Measurements from ENCODE around the gene BEST4. TPM values are rescaled to one million over a fixed set of nuclear protein-coding genes. Genes with fewer than 3 reads are reported as not detected.

The BEST4 gene
- polyA plus RNA-seq, 1 of the 3 experiments (the other 2 are of a cell fraction), result 0.12 TPM

DNA sequence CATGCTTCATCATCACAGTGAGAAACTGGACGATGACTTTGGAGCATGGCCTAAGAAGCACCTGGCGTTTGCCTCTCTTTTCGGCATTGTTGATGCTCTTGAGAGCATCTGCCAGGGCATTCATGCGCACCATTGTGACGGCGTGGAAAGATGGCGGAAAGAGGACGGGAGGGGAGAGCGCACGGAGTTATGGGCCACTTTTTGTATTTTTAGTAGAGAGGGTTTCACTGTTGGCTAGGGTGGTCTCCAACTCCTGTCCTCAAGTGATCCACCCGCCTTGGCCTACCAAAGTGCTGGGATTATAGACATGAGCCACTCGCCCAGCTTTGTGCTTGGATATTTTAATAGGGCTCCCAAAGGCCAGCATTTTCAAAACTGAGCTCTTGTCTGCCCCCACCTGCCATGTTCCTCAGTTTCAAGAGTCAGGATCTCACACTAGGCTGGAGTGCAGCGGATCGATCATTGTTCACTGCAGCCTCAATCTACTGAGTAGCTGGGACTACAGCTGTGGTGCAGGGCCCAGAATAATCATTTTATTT, 7.3 kb downstream of the BEST4 start:
- Histone ChIP-seq H3K79me2 (ENCODE audit: insufficient read depth) (peaks cover 40% of the 10 kb centered on the region), H3K9me3 (no peaks in the 10 kb centered on the region), H3F3A (replicated peaks; ENCODE audit: insufficient read depth) (peaks cover 60% of the 10 kb centered on the region), H3K27me3 (ENCODE audit: insufficient read depth) (no peaks in the 10 kb centered on the region), H3K4me1 (ENCODE audit: control insufficient read depth in 1 of 2, insufficient read depth in 2 of 2, low read depth in 1 of 2, low read length in 1 of 2) (peaks cover 14 to 18% of the 10 kb centered on the region in 2 experiments; a peak in 3 of 4 replicates), H3K36me3 (replicated peaks in 1 of 2; ENCODE audit: control insufficient read depth in 1 of 2, insufficient read depth in 2 of 2, low read length in 1 of 2) (peaks cover 22 to 58% of the 10 kb centered on the region in 2 experiments), H3K27ac (ENCODE audit: low read depth in 2 of 2, low read length in 1 of 2) (no peak overlapping the region), H2AFZ (ENCODE audit: low read depth) (no peak overlapping the region), H3K4me3 (ENCODE audit: low read depth in 2 of 2, low read length in 1 of 2) (no peak overlapping the region), H4K20me1 (ENCODE audit: insufficient read depth) (peaks cover 41% of the 10 kb centered on the region), H3K9ac (no peak overlapping the region), H3K4me2 (no peak overlapping the region), H3K9me2 (no peaks in the 10 kb centered on the region)
- ChIA-PET CTCF (interaction anchor here (0.6 to 1.4 kb wide), 5 partner anchors 16 to 230 kb away, joined by 3 to 4 read pairs (median 3); partner anchors contain the start of genes HECTD3, PLK3 and RNU5D-1), POLR2A (interaction anchor here (0.8 to 1.4 kb wide), 3 partner anchors 9 to 28 kb away, joined by 3 to 5 read pairs (median 3); partner anchors contain the start of gene BTBD19)
- DNase-seq, result no peak
- TF ChIP-seq MEF2A (IDR thresholded peaks at IDR 0.05; ENCODE audit: borderline replicate concordance, low read depth), result no peak
- 97% methylated on average over 12 of the region's 14 CpGs for WGBS (ENCODE audit: low lambda C conversion rate)

GRCh38 chr1:44778705-44779576, 9.0 kb downstream of the BEST4 start:
- Histone ChIP-seq H3K4me3 (ENCODE audit: low read depth in 2 of 2, low read length in 1 of 2) (no peak overlapping the region), H3K9me3 (no peaks in the 10 kb centered on the region), H3K4me2 (peak overlapping the region; percentile 98), H3K9ac (no peak overlapping the region), H3K27ac (ENCODE audit: low read depth in 2 of 2, low read length in 1 of 2) (no peak overlapping the region), H3K9me2 (no peaks in the 10 kb centered on the region), H2AFZ (ENCODE audit: low read depth) (no peak overlapping the region), H3K36me3 (replicated peaks in 1 of 2; ENCODE audit: control insufficient read depth in 1 of 2, insufficient read depth in 2 of 2, low read length in 1 of 2) (peaks cover 22 to 58% of the 10 kb centered on the region in 2 experiments), H3K79me2 (ENCODE audit: insufficient read depth) (peaks cover 56% of the 10 kb centered on the region), H3F3A (replicated peaks; ENCODE audit: insufficient read depth) (peaks cover 69% of the 10 kb centered on the region), H3K27me3 (ENCODE audit: insufficient read depth) (no peaks in the 10 kb centered on the region), H4K20me1 (ENCODE audit: insufficient read depth) (peaks cover 41% of the 10 kb centered on the region), H3K4me1 (ENCODE audit: control insufficient read depth in 1 of 2, insufficient read depth in 2 of 2, low read depth in 1 of 2, low read length in 1 of 2) (peaks cover 14 to 20% of the 10 kb centered on the region in 2 experiments; a peak in 3 of 4 replicates)
- WGBS (ENCODE audit: low lambda C conversion rate), result 99% methylated on average over 5 of the region's 6 CpGs
- CTCF ChIA-PET, result interaction anchor here (1.3 kb wide), 1 partner anchor 21 kb away, joined by 4 read pairs; the partner anchor contains the start of gene PLK3
- TF ChIP-seq JUND (IDR thresholded peaks at IDR 0.05) (no peak), MEF2A (IDR thresholded peaks at IDR 0.05; ENCODE audit: borderline replicate concordance, low read depth) (no peak), NFIC (IDR thresholded peaks at IDR 0.05; ENCODE audit: borderline replicate concordance) (no peak), GATA2 (CRISPR knock-in tag; IDR thresholded peaks at IDR 0.05) (no peak), FOXM1 (IDR thresholded peaks at IDR 0.05; ENCODE audit: low read depth) (no peak), RAD21 (IDR thresholded peaks at IDR 0.05; ENCODE audit: low read length) (no peak), RXRA (IDR thresholded peaks at IDR 0.05; ENCODE audit: borderline replicate concordance, low read depth) (no peak), TAF1 (IDR thresholded peaks at IDR 0.05; ENCODE audit: borderline replicate concordance, low read depth, low read length) (no peak), SMC3 (IDR thresholded peaks at IDR 0.05; ENCODE audit: low read depth, low read length) (no peak), RFX5 (IDR thresholded peaks at IDR 0.05; ENCODE audit: low read length) (no peak), EZH2phosphoT487 (IDR thresholded peaks at IDR 0.05; ENCODE audit: borderline replicate concordance, low read depth) (no peak)
- POLR2A ChIA-PET, result interaction anchor here (0.6 kb wide), 1 partner anchor 36 kb away, joined by 3 read pairs; no protein-coding TSS in a partner anchor
- no peak for DNase-seq

Data from SK-N-SH (cell line).